PFSK-1 (cell line): ENCODE data around the gene FKBP1B.

ENCODE experiments used
- FOXP2 ChIP-seq: optimal IDR thresholded peaks from 2 replicates; pipeline ENCODE3; 2011; ENCODE audit warnings: borderline replicate concordance, control low read depth, inconsistent platforms; ENCODE audit not compliant: insufficient read depth; ENCODE audit errors: extremely low read length, extremely low read depth
- POLR2AphosphoS5 ChIP-seq: IDR thresholded peaks from 2 replicates; pipeline ENCODE4 v1.6.1; 2012; ENCODE audit warnings: low read depth, mild to moderate bottlenecking, control low read depth, low read length, moderate library complexity
- SIN3A ChIP-seq: IDR thresholded peaks from 2 replicates; pipeline ENCODE4 v1.6.1; 2012; ENCODE audit warnings: mild to moderate bottlenecking, low read length, moderate library complexity, borderline replicate concordance; ENCODE audit not compliant: insufficient read depth
- TAF1 ChIP-seq: IDR thresholded peaks from 2 replicates; pipeline ENCODE4 v1.6.1; 2012; ENCODE audit warnings: low read length, control low read depth, borderline replicate concordance; ENCODE audit not compliant: insufficient read depth
- TF ChIP-seq, protein P1 (sequence below), 2 experiments: IDR thresholded peaks; 2 replicates each; pipeline versions ENCODE4 v1.6.1 to v1.8.0; 2011 to 2012; ENCODE audit warnings: low read depth in 2 of 2, low read length in 2 of 2, control low read depth in 1 of 2, inconsistent platforms in 1 of 2, mild to moderate bottlenecking in 1 of 2, moderate library complexity in 1 of 2; ENCODE audit not compliant: insufficient read depth in 1 of 2

FKBP1B gene

GRCh38 chr2:24102677-24103076, 53.1 kb downstream of the FKBP1B start:
- TF ChIP-seq, protein P1, sequence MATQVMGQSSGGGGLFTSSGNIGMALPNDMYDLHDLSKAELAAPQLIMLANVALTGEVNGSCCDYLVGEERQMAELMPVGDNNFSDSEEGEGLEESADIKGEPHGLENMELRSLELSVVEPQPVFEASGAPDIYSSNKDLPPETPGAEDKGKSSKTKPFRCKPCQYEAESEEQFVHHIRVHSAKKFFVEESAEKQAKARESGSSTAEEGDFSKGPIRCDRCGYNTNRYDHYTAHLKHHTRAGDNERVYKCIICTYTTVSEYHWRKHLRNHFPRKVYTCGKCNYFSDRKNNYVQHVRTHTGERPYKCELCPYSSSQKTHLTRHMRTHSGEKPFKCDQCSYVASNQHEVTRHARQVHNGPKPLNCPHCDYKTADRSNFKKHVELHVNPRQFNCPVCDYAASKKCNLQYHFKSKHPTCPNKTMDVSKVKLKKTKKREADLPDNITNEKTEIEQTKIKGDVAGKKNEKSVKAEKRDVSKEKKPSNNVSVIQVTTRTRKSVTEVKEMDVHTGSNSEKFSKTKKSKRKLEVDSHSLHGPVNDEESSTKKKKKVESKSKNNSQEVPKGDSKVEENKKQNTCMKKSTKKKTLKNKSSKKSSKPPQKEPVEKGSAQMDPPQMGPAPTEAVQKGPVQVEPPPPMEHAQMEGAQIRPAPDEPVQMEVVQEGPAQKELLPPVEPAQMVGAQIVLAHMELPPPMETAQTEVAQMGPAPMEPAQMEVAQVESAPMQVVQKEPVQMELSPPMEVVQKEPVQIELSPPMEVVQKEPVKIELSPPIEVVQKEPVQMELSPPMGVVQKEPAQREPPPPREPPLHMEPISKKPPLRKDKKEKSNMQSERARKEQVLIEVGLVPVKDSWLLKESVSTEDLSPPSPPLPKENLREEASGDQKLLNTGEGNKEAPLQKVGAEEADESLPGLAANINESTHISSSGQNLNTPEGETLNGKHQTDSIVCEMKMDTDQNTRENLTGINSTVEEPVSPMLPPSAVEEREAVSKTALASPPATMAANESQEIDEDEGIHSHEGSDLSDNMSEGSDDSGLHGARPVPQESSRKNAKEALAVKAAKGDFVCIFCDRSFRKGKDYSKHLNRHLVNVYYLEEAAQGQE (IDR thresholded peaks at IDR 0.05; ENCODE audit: insufficient read depth in 1 of 2, low read depth in 2 of 2, low read length in 2 of 2) = no peak
- TF ChIP-seq FOXP2 (no peak), SIN3A (no peak), POLR2AphosphoS5 (no peak), TAF1 (no peak)

DNA sequence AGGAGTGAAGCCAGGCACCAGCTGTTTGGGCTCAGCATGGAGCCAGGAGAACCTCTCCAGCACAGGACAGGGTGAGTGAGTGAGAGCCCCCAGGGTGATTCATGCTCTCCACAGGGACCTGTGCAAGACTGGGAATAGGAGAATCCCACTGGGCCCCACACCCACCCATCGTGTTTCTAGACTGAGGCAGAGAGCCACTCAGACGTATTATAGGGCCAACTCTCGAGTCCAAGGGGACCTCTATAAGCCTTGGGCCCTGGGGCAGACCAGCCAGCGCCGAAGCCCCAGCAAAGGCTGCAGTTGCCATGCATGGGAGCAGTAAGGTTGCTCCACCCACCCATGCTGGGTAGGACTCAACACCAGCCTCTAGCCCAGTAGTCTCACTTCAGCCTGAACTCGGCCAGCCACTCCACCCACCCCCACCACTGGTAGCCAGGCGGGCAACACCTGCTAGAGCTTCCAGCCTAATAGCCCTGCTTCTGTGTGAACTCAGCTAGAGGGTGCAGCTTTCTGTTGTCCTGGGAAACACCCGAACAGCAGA, 54.6 kb downstream of the FKBP1B start:
- TF ChIP-seq SIN3A (no peak), TAF1 (no peak), POLR2AphosphoS5 (no peak), FOXP2 (no peak)
- TF ChIP-seq, protein P1 (IDR thresholded peaks at IDR 0.05; ENCODE audit: insufficient read depth in 1 of 2, low read depth in 2 of 2, low read length in 2 of 2) = no peak

DNA sequence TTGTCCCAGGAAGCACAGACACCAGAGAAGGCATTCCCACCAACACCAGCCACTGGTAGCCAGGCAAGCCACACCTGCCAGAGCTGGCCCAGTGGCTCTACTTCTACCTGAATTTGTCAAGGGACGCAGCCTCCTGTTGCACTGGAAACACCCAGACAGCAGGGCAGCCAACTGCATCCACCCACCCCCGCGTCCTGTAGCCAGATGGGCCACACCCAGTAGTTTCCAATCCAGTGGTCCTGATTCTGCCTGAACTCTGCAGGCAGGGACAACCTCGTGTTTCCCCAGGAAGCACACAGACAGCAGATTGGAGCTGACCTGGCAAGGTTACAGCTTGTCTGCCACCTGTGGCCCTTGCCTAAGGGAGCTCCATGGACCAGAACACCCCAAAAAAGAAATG, 55.4 kb downstream of the FKBP1B start:
- TF ChIP-seq TAF1 = no peak
- TF ChIP-seq POLR2AphosphoS5 = no peak

DNA sequence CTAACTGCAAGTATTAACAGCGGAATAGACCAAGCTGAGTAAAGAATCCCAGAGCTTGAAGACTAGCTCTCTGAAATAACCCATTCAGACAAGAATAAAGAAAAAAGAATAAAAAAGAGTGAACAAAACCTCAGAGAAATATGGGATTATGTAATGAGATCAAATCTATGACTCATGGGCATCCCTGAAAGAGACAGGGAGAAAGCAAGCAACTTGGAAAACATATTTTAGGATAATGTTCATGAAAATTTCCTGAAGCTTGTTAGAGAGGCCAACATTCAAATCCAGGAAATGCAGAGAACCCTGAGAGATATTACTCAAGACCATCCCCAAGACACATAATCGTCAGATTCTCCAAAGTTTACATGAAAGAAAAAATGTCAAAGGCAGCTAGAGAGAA, 56.3 kb downstream of the FKBP1B start:
- TF ChIP-seq SIN3A (no peak), FOXP2 (no peak), TAF1 (no peak), POLR2AphosphoS5 (no peak)
- TF ChIP-seq, protein P1 (IDR thresholded peaks at IDR 0.05; ENCODE audit: insufficient read depth in 1 of 2, low read depth in 2 of 2, low read length in 2 of 2) = no peak

DNA sequence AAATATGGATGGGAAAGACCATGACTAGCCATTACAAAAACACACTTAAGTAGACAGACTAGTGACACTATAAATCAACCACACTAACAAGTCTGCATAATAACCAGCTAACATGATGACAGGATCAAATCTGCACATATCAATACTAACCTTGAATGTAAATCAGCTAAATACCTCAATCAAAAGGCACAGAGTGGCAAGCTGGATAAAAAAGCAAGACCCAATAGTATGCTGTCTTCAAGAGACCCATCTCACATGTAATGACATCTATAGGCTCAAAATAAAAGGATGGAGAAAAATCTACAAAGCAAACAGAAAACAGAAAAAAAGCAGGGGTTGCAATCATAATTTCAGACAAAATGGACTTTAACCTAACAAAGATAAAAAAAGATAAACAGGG, 57.2 kb downstream of the FKBP1B start:
- no peak for TF ChIP-seq FOXP2

DNA sequence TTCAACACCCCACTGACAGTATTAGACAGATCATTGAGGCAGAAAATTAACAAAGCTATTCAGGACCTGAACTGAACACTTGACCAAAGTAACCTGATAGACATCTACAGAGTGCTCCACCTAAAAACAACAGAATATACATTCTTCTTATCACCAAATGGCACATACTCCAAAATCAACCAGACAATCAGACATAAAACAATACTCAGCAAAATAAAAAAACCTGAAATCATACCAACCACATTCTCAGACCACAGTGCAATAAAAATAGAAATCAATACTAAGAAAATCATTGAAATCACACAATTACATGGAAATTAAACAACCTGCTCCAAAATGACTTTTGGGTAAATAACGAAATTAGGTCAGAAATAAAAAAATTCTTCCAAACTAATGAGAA, 57.8 kb downstream of the FKBP1B start:
- no peak for TF ChIP-seq TAF1
- TF ChIP-seq POLR2AphosphoS5 = no peak
- no peak for TF ChIP-seq SIN3A
- TF ChIP-seq FOXP2 = no peak
- TF ChIP-seq, protein P1 (IDR thresholded peaks at IDR 0.05; ENCODE audit: insufficient read depth in 1 of 2, low read depth in 2 of 2, low read length in 2 of 2) = no peak
